Endothelial cell of umbilical vein (primary cell): ENCODE measurements around the gene LZTS3.

Experiments used
- CTCF ChIP-seq, 2 donors: IDR thresholded peaks; 1 replicate in 1 of 2; 2 replicates in 1 of 2; pipeline ENCODE4 v1.5.1; 2011; ENCODE audit warnings: low read length in 2 of 2, mild to moderate bottlenecking in 2 of 2, moderate library complexity in 2 of 2, control low read depth in 1 of 2, inconsistent platforms in 1 of 2, low read depth in 1 of 2; ENCODE audit not compliant: insufficient read depth in 1 of 2; ENCODE audit errors: extremely low read depth in 1 of 2
- EZH2 ChIP-seq: IDR thresholded peaks from 2 replicates; pipeline ENCODE4 v1.6.1; 2012; ENCODE audit warnings: borderline replicate concordance, low read depth, mild to moderate bottlenecking, moderate library complexity, low read length, inconsistent platforms; ENCODE audit not compliant: severe bottlenecking
- FOS ChIP-seq: IDR thresholded peaks from 2 replicates; pipeline ENCODE4 v1.6.1; 2011; ENCODE audit warnings: mild to moderate bottlenecking, low read length, moderate library complexity, borderline replicate concordance; ENCODE audit not compliant: insufficient read depth
- GATA2 ChIP-seq: IDR thresholded peaks from 2 replicates; pipeline ENCODE4 v1.7.0; 2011; ENCODE audit warnings: low read depth, mild to moderate bottlenecking, moderate library complexity, mixed read lengths, low read length; ENCODE audit not compliant: insufficient read length, insufficient read depth
- JUN ChIP-seq: IDR thresholded peaks from 2 replicates; pipeline ENCODE4 v1.6.1; 2011; ENCODE audit warnings: borderline replicate concordance, low read depth; ENCODE audit not compliant: insufficient read length, insufficient read depth
- MAX ChIP-seq: IDR thresholded peaks from 2 replicates; pipeline ENCODE4 v1.6.1; 2011; ENCODE audit not compliant: insufficient read depth, insufficient read length
- MYC ChIP-seq: IDR thresholded peaks from one replicate; pipeline ENCODE4 v1.6.1; 2011; ENCODE audit warnings: mild to moderate bottlenecking, low read depth, low read length
- POLR2A ChIP-seq: IDR thresholded peaks from 2 replicates; pipeline ENCODE4 v1.6.1; 2012; ENCODE audit warnings: low read depth, mild to moderate bottlenecking, control low read depth, low read length
- POLR2AphosphoS5 ChIP-seq: IDR thresholded peaks from 2 replicates; pipeline ENCODE4 v1.6.1; 2012; ENCODE audit warnings: low read depth, mild to moderate bottlenecking, control low read depth, low read length, moderate library complexity; ENCODE audit not compliant: insufficient read depth

- TF ChIP-seq CTCF (IDR thresholded peaks at IDR 0.05; ENCODE audit: extremely low read depth in 1 of 2, insufficient read depth in 1 of 2, low read depth in 1 of 2, low read length in 2 of 2): no peak
- no peak for TF ChIP-seq POLR2A
- TF ChIP-seq MYC: no peak
- TF ChIP-seq POLR2AphosphoS5: no peak
- no peak for TF ChIP-seq MAX
- TF ChIP-seq FOS: no peak
- TF ChIP-seq JUN: no peak
- no peak for TF ChIP-seq EZH2
- TF ChIP-seq GATA2: no peak
These were observed 15.5 kb downstream of the LZTS3 start for GRCh38 chr20:3157817-3158216.
